NCI-H2227 treated with DMSO at 0.1 percent for 48 hours (cell line): Measurements from ENCODE around the gene MINK1.

ENCODE experiments used
- DNase-seq: peaks from one replicate; lab custom pipeline; 2025; lab: John Stamatoyannopoulos, UW

The MINK1 gene

DNA sequence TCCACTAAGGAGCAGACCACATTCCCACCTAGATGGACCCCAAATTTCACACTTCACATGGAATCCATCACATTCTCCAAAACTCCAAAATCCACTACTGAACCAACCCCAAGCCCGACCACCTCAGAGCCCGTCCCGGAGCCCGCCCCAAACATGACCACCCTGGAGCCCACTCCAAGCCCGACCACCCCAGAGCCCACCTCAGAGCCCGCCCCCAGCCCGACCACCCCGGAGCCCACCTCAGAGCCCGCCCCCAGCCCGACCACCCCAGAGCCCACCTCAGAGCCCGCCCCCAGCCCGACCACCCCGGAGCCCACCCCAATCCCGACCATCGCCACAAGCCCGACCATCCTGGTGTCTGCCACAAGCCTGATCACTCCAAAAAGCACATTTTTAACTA lies 100.5 kb downstream of the MINK1 start:
- DNase-seq: no peak

DNA sequence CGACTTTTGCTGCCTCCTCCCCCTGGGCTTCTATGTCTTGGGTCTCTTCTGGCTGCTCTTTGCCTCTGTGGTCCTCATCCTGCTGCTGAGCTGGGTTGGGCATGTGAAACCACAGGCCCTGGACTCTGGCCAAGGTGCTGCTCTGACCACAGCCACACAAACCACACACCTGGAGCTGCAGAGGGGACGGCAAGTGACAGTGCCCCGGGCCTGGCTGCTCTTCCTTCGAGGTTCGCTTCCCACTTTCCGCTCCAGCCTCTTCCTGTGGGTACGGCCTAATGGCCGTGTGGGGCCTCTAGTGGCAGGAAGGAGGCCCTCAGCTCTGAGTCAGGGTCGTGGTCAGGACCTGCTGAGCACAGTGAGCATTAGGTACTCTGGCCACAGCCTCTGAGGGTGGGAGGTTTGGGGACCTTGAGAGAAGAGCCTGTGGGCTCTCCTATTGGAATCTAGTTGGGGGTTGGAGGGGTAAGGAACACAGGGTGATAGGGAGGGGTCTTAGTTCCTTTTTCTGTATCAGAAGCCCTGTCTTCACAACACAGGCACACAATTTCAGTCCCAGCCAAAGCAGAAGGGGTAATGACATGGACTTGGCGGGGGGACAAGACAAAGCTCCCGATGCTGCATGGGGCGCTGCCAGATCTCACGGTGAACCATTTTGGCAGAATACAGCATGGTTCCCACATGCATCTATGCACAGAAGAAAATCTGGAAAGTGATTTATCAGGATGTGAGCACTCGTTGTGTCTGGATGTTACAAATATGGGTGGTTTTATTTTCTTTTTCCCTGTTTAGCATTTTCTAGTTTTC lies 101.2 kb downstream of the MINK1 start:
- no peak for DNase-seq

DNA sequence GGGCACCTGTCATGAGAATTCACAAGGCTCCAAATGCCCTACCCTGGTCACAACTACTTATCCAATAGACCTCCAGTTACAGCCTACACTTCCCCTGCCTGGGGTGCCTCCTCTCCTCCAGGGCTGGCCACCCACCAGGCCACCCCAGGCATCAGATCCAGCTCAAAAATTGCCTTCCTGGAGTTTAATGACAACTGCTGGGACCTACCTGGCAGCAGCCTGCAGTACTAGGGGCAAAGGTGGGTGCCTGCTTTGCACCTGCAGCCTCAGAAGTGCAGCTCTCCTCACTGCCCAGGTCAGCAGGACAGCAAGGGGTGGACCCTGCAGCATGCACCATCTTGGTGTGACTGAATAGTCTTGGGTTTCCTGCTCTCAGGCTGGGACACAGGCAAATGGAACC lies 102.5 kb downstream of the MINK1 start:
- DNase-seq: no peak

DNA sequence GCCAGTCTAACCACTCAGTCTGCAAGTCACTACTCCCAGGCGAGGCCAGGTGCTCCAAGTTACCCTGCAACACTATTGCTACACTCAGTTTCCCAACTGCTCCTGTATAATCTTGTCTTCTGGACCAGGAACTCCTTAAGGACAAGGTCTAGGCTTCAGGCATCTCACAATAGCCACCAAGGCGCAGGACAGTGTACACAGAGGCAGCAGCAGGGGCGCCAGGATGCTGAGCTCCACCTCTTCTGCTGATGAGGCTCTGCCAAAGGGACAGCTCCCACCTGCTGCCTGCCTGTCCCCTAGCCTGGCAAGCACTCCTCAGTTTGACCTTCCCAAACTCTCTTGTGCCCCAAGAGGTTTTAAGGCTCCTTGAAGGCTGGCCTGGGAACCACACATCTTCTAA lies 103.3 kb downstream of the MINK1 start:
- DNase-seq: no peak

DNA sequence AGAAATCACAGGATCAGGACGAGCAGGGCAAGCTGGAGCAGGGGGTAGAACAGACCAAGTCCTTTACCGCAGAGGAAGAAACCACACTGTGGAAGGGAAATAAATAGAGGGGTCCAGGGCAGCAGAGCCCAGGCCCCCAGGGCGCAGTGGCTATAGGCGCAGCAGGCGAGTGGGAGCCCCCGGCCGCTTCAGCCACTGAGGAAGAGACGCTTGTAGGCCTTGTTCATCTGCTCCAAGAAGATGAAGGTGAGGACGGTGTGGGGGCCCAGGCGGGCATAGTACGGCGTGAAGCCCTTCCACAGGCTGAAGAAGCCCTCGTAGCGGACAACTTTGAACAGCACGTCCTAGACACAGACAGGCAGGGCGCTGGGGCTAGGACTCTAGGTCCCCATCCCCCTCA lies 104.4 kb downstream of the MINK1 start:
- DNase-seq: no peak

DNA sequence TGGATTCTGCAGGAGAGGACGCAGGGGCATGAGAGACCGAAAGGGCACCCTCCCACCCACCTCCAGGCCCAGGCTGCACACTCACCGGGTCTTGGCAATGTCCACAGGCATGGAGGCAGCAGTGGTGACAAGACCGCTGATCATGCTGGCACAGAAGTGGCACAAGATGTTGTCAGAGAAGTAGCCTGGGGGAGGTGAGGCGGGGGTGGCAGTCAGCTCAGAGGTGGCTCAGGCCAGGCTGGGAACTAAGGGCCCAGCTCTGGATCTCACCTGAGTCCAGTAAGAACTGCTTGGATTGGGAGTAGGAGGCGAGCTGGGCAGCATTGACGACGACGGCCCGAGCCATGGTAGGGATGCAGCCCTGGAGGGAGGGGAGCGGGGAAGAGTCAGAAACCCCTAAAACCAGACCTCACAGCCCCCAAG lies 104.9 kb downstream of the MINK1 start:
- DNase-seq: no peak

DNA sequence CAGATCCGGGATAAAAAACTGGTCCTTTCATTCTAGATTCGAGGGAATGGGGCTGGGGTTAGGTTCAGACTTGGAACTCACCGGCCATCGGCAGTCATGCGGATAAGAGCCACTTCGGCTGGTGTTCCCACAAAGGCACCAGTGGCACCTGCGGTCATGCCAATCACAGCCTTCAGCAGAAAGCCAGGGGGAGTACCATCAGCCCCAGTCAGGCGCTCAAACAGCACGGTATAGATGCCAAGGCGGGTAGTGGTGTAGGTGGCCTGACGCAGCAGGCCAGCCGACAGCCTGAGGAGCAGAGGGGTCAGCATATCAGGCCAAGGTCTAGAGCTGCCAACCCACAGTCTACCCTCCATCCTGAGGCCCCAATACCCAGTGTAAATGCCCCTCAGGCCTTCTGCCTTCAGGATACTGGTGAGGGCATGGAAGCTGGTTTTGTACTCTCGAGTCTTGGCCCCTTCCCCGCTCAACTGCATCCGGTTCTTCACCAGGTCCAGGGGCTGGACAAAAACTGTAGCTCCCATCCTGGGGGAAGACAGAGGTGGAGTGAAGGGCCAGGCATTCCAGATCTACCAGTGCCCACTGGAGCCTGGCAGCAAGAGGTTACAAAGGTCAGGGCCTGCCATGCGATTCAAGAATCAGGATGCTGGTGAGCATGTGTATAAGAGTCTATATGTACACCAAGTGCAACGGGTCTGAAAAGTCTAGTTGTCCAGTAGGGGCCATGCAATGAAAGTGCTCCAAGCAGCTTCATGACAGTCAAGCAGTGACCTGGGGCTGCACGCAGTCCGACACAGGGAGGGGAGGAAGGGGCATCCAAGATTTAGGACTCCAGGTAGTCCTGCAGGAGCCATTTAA lies 105.8 kb downstream of the MINK1 start:
- no peak for DNase-seq

DNA sequence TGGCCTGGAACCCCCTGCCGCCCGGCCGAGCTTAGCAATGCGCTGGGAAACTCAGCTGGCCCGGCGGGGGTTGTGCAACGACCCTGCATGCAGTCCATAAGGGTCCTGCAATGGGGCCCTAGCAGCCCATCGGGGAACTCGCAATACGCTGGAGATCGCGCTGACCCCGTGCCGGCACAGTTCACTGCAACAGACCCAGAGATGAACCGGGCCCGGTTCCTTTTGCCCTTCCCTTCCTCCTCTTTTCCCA lies 106.3 kb downstream of the MINK1 start:
- no peak for DNase-seq

DNA sequence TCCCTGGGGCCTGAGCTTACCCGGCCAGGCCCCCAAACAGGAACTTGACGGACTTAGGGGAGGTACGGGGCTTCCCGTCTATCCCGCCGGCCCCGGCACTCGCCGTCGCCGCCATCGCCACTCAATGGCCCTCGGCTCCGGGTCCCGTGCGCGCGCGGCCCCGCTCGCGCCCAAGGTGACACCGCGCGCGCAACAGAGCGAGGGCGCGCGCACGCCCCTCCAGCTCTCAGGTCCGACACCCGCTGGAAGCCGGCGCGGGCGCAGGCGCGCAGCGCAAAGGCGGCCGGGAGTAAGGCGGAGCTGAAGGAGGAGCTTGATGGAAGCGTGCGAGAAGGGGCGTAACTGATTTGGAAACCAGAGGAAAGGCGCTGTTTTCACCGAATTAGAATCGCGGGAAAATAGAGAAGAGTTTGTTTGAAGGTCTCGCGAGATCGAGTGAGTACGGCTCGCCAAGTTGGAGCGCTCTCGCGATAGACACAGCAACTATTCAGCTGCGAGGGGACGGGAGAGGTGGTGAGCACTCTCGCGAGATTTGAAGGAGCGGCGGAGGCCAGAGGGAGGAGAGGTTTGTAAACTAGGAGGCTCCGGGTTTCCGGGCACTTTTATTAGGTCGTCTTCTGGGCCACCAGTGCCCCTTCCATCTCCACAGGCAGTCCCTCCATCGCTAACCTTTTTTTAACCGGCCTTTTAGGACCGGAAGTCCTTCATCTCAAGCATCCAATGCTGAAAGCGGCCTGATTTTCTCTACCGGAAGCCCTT lies 106.8 kb downstream of the MINK1 start, which contains the start of the genes RNF167 and SLC25A11:
Gene RNF167, plus strand, starts transcription at position 473 of the 759 bp plus-strand sequence. CDS start 642 bp downstream, outside the sequence.
Gene SLC25A11, minus strand, starts transcription at position 251 of the 759 bp plus-strand sequence. Its CDS starts 136 bp downstream, at position 115.
- peak; percentile 95 for DNase-seq

DNA sequence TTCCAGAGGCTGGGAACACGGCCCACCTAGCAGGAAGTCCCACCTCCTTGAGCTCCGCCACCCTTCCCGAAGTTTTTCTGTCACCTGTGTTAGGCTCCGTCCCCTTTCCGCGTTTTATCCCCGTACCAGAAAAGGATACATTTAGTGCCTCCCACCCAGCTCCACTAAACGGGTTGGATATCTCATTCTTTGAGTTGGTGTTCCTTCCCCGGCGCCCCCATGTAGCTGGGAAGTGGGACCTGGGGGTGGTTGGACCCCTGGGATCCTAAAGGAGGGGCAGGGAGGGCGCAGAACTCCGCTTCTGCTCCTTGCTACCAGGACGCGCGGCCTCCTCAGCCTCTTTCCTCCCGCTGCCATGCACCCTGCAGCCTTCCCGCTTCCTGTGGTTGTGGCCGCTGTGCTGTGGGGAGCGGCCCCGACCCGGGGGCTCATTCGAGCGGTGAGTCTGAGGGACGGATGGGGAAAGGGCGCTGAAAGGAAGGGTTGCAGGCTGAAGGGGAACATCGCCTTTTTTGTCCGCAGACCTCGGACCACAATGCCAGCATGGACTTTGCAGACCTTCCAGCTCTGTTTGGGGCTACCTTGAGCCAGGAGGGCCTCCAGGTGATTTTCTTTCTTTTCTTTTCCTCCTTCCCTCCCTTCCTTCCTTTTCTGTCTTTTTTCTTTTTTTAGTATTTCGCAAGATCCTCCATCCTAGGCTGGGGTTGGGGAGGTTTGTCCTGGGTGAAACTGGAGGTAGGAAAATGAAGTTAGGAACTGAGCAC lies 107.6 kb downstream of the MINK1 start:
- DNase-seq: no peak

DNA sequence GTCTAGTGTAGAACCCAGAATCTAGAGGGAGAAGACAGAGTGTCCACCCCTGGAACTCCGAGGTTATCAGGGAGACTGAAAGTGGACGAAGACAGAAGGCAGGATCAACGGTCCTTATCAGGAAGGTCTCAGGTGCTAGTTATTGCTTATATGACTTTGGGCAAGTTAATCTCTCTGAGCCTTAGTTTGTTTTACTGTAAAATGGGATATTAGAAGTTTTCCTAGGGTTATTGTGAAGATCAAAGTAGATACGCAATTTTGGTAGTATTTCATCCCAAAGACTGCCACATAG lies 108.1 kb downstream of the MINK1 start:
- no peak for DNase-seq

DNA sequence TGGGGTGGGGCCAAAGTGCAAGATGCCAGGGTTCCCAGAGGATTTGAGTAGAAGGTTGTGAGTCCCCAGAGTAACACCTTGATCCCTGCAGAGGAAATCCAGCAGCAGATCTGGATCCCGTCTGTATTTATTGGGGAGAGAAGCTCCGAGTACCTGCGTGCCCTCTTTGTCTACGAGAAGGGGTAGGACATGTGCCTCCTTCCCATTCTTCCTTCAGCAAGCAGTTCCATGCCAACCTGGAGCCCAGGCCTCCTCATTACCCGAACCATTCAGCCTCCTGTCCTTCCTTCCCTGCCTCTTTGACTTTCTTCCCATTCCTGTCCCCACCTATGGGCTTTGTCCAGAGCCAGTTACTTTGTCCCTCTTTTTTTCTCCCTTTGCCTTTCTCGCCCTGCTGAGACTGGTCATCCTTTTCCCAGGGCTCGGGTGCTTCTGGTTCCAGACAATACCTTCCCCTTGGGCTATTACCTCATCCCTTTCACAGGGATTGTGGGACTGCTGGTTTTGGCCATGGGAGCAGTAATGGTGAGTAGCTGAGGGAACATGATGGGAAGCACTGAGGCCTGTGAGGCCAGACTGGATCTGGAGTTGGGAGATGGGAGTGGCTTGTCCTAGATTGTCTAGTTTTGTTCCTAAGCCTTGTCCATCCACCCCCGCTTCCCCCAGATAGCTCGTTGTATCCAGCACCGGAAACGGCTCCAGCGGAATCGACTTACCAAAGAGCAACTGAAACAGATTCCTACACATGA lies 109.8 kb downstream of the MINK1 start:
- no peak for DNase-seq

DNA sequence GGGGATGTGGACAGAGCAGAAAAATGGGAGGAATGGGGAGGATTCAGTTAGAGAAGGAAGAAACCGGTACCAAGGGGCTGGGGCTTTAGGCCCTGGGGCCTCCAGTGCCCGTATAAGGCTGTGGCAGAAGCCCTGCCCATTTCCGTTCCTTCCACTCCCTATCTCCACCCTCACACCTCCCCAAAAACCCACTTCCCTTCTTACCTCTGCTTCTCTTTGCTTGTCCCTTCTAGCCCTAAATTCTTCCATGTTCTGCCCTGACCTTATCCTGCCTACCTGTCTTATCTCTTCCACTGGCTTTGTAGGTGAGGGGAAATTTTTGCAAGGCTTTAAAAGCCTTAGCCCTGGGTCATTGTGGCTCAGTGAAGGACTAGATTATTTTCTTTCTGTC lies 111.0 kb downstream of the MINK1 start:
- no peak for DNase-seq

DNA sequence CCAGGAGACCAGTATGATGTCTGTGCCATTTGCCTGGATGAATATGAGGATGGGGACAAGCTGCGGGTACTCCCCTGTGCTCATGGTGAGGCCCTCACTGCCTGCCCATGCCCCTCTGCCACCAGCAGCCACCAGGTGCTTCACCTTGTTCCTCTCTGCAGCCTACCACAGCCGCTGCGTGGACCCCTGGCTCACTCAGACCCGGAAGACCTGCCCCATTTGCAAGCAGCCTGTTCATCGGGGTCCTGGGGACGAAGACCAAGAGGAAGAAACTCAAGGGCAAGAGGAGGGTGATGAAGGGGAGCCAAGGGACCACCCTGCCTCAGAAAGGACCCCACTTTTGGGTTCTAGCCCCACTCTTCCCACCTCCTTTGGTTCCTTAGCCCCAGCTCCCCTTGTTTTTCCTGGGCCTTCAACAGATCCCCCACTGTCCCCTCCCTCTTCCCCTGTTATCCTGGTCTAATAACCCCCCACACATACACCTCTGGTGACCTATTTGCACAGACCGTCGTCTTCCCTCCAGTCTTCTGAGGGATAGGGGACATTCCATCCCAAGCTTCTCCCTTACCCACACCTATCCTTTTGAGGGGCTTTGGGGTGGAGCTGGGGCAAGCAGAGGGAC lies 111.5 kb downstream of the MINK1 start:
- DNase-seq: no peak

DNA sequence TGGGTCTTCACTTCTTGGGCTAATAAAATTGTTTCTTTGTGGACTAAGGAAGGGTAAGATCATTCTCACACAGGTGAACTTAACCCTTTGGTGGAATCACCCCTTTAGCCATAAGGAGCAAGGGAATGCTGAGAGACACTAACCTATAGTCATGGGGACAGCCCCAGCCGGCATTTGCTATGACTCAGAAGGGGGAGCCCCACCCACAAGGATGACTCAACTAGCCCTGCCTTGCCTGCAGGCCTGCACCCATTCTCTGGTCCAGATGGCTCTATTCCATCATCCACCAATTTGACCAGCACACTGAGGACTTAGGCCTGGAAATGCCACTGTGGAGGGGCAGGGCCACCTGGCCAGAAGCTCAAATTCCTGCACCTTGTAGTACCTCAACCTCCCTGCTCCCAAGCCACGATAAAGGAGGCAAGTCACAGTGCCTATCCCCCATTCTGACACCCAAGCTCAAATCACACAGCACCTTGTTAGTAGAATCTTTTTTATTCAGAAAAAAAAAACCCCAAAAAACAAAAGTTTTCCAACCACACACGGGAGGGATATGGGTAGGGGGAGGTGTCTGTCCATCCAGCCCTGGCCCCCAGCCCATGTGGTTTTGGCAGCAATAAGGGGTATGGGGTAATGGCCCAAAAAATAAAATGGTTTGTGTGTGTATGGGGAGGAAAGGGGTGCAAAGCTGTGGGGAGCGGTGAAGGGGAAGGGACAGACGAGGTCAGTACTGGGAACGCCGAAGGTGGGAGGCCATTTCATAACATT lies 112.2 kb downstream of the MINK1 start:
- no peak for DNase-seq

DNA sequence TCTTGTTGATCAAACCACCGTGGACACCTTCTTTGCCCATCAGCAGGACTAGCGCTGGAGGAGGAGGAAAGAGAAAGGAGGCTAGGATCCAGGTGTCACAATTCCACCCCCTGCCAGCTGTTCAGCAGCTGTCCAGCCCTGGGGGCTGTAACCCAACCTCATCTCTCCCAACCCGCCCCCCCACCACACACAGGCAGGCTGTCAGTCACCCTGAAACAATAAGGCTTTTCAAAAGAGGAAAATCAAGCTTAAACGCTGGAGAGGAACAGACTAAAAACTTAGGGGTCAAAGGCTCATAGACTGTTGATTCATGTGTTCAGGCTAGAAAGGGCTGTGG lies 112.8 kb downstream of the MINK1 start:
- no peak for DNase-seq

DNA sequence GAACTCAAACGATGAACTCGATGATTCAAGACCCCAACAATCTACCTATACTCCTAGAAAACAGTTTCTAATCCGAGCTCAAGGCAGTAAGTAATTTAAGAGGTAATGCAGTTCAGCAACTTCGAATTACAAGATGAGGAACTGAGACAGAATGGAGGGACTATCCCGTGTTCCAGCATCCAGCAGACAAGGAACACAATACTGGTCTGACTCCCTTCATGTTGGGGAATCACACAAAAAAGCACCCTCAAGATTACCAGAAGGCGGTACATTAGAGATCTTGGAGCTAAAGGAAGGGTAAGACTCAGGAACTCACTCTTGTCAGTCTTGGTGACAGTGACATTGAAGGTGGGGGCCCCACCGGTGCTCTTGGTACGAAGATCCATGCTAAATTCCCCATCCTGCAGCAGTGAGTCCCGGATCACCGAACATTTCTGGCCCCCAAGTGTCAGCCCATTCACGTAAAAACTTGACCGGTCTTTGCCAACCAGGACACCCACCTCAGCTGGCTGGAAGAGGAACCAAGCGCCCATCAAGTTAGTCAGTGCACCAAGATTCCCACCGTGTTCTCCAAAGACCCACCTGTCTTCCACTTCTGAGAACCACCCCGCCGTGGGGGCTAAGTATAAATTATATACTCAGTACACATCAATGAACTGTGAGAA lies 113.3 kb downstream of the MINK1 start:
- no peak for DNase-seq

DNA sequence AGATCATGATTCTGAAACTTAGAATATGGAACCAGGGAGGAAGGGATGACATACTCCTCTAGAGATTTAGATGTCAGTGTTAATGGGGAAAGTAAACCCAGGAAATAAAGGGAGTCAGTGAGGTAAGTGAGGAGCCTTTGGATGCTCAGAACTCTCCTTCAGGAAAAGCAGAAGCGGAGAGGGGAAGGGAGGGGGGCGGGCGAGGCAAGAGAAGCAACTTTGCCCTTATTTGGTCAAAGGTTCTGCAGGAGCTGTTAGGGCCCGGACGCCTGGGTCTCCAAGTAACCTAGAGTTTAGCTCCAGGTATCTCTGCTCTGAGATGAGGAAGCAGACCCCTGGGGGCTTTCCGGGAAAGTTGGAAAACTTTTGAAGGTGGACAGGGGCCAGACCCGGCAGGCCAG lies 113.9 kb downstream of the MINK1 start:
- no peak for DNase-seq
